PC-9 (cell line): ENCODE measurements around the gene PDE4B.

Source experiments
- EZH2 ChIP-seq: fragments of 200-600 bp; sonication (generic); IDR thresholded peaks from 2 replicates; pipeline ENCODE4 v1.8.0; 2017; ENCODE audit warnings: antibody characterized with exemption, low read depth
- TF ChIP-seq, protein P1 (sequence below): fragments of 200-600 bp; sonication (generic); conservative IDR thresholded peaks from 2 replicates; pipeline ENCODE4 v1.6.1; 2017; ENCODE audit warnings: mixed run types, antibody characterized with exemption, mild to moderate bottlenecking, moderate library complexity

DNA sequence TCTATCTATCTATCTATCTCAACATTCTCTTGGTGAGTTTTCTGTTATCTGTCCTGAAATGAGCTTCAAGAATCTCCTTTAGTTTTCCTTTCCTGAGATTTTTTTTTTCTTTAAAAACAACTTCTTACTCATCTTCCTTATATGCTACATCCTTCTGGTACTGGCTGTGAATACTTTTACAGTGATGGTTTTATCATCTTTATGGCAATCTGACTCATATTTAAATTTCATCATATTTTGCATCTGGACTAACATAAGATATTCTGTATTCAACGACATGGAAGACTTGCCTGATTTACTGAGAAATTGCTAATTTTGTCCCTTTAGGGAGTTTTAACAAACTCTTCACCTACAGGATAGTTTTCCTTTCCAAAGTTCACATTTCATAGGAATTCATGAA is 33.0 kb downstream of the PDE4B start:
- TF ChIP-seq, protein P1, sequence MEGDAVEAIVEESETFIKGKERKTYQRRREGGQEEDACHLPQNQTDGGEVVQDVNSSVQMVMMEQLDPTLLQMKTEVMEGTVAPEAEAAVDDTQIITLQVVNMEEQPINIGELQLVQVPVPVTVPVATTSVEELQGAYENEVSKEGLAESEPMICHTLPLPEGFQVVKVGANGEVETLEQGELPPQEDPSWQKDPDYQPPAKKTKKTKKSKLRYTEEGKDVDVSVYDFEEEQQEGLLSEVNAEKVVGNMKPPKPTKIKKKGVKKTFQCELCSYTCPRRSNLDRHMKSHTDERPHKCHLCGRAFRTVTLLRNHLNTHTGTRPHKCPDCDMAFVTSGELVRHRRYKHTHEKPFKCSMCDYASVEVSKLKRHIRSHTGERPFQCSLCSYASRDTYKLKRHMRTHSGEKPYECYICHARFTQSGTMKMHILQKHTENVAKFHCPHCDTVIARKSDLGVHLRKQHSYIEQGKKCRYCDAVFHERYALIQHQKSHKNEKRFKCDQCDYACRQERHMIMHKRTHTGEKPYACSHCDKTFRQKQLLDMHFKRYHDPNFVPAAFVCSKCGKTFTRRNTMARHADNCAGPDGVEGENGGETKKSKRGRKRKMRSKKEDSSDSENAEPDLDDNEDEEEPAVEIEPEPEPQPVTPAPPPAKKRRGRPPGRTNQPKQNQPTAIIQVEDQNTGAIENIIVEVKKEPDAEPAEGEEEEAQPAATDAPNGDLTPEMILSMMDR: no peak
- no peak for TF ChIP-seq EZH2
